ENCODE results near the gene ABLIM2.

Gene ABLIM2

GRCh38 chr4:8047837-8048678 is 110.6 kb downstream of the ABLIM2 start:
- no peak for DNase-seq (ENCODE audit: low read depth, low spot score)

GRCh38 chr4:8046925-8047541 is 111.6 kb downstream of the ABLIM2 start:
- no peak for DNase-seq (ENCODE audit: low read depth, low spot score)

- DNase-seq (ENCODE audit: low read depth, low spot score) = no peak
Measured at GRCh38 chr4:8045909-8046308, 112.7 kb downstream of the ABLIM2 start.

GRCh38 chr4:8044699-8045098 is 113.9 kb downstream of the ABLIM2 start:
- DNase-seq (ENCODE audit: low read depth, low spot score) = no peak

- no peak for DNase-seq (ENCODE audit: low read depth, low spot score)
Measured at GRCh38 chr4:8044244-8044643, 114.4 kb downstream of the ABLIM2 start.

- no peak for DNase-seq (ENCODE audit: low read depth, low spot score)
Measured at GRCh38 chr4:8043596-8043995, 115.0 kb downstream of the ABLIM2 start.

- DNase-seq (ENCODE audit: low read depth, low spot score) = no peak
Measured at GRCh38 chr4:8041868-8042267, 116.7 kb downstream of the ABLIM2 start.

- no peak for DNase-seq (ENCODE audit: low read depth, low spot score)
Measured at GRCh38 chr4:8041172-8041571, 117.4 kb downstream of the ABLIM2 start.

GRCh38 chr4:8040607-8041006 is 118.0 kb downstream of the ABLIM2 start:
- DNase-seq (ENCODE audit: low read depth, low spot score) = no peak

- no peak for DNase-seq (ENCODE audit: low read depth, low spot score)
Measured at GRCh38 chr4:8039853-8040252, 118.8 kb downstream of the ABLIM2 start.

GRCh38 chr4:8039290-8039689 is 119.3 kb downstream of the ABLIM2 start:
- DNase-seq (ENCODE audit: low read depth, low spot score) = no peak

GRCh38 chr4:8038719-8039251 is 119.8 kb downstream of the ABLIM2 start:
- DNase-seq (ENCODE audit: low read depth, low spot score) = no peak

- no peak for DNase-seq (ENCODE audit: low read depth, low spot score)
Measured at GRCh38 chr4:8038083-8038482, 120.5 kb downstream of the ABLIM2 start.

GRCh38 chr4:8037150-8037769 is 121.4 kb downstream of the ABLIM2 start:
- DNase-seq (ENCODE audit: low read depth, low spot score) = no peak

GRCh38 chr4:8035371-8035780 is 123.2 kb downstream of the ABLIM2 start:
- DNase-seq (ENCODE audit: low read depth, low spot score) = no peak

- DNase-seq (ENCODE audit: low read depth, low spot score) = no peak
Measured at GRCh38 chr4:8033829-8034528, 124.6 kb downstream of the ABLIM2 start.

GRCh38 chr4:8033067-8033755 is 125.4 kb downstream of the ABLIM2 start:
- no peak for DNase-seq (ENCODE audit: low read depth, low spot score)

- DNase-seq (ENCODE audit: low read depth, low spot score) = no peak
Measured at GRCh38 chr4:8032381-8032780, 126.2 kb downstream of the ABLIM2 start.

GRCh38 chr4:8030121-8030781 is 128.4 kb downstream of the ABLIM2 start:
- no peak for DNase-seq (ENCODE audit: low read depth, low spot score)

GRCh38 chr4:8029689-8030088 is 128.9 kb downstream of the ABLIM2 start:
- no peak for DNase-seq (ENCODE audit: low read depth, low spot score)
